HL-60 (cell line): Measurements from ENCODE around the gene TAS2R7.
"Not testable (repeated sequence)": the region's sequence is repeated elsewhere in the genome, so short reads cannot be mapped to it uniquely, and the experiment has no call there.

ENCODE experiments used
- DNase-seq, 2 experiments: peaks; one replicate each; pipeline ENCODE4 v3.0.0-alpha.2; 2010 to 2020; ENCODE audit warnings: low read depth in 1 of 2, low spot score in 1 of 2
- H3K27ac ChIP-seq: fragments of 250-450 bp; sonication (Bioruptor Pico); replicated peaks from 2 replicates; pipeline ENCODE4 v1.5.1; 2020; ENCODE audit warnings: mild to moderate bottlenecking, moderate library complexity
- H3K27me3 ChIP-seq: fragments of 250-450 bp; sonication (Bioruptor Pico); 2 replicates; pipeline ENCODE4 v1.5.1; 2021; ENCODE audit warnings: mild to moderate bottlenecking, moderate library complexity; ENCODE audit not compliant: insufficient read depth, poor library complexity, severe bottlenecking
- H3K4me3 ChIP-seq: replicated peaks from 2 replicates; pipeline ENCODE4 v1.5.1; 2011; ENCODE audit warnings: mild to moderate bottlenecking, control low read depth, low read length; ENCODE audit not compliant: insufficient read depth
- GABPA ChIP-seq: IDR thresholded peaks from 2 replicates; pipeline ENCODE4 v1.6.1; 2012; ENCODE audit warnings: low read depth
- POLR2AphosphoS5 ChIP-seq: IDR thresholded peaks from 2 replicates; pipeline ENCODE4 v1.6.1; 2012; ENCODE audit warnings: low read depth
- SPI1 ChIP-seq: IDR thresholded peaks from 2 replicates; pipeline ENCODE4 v1.6.1; 2012; ENCODE audit warnings: low read depth, mild to moderate bottlenecking, borderline replicate concordance
- TF ChIP-seq, protein P1 (sequence below): IDR thresholded peaks from 2 replicates; pipeline ENCODE4 v1.6.1; 2012; ENCODE audit warnings: low read depth; ENCODE audit not compliant: insufficient replicate concordance
- TF ChIP-seq, protein P2 (sequence below): IDR thresholded peaks from one replicate; pipeline ENCODE4 v1.5.1; 2011; ENCODE audit warnings: low read length, control low read depth, inconsistent platforms; ENCODE audit not compliant: insufficient read depth

Gene TAS2R7

DNA sequence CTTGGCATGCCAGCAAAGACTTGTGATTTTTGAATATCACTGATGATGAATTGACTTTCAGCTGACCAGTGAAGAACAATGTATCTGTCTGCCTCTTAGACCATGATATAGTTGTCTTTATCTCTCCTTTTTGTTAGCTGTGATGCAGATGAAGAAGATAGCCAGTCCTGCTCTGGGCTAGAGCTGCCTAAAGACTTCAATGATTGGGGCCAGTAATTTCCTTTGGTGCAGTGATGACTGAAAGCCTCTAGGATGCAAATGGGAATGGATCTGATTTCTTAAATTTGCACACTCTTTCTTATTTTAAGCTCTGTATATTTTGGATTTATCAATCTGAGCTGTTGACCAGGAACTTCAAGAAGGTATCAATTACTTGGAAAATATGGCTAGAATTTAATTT is 7.6 kb upstream of the TAS2R7 start, which contains the start of gene TAS2R9:
TAS2R9 (minus strand) TSS at position 101 of the 400 bp plus-strand sequence; CDS start at position 8, 93 bp downstream.
- Histone ChIP-seq H3K27ac (no peak within 1 kb of the TSS), H3K27me3 (no peaks in the 10 kb centered on the region), H3K4me3 (no peak within 1 kb of the TSS)
- DNase-seq: no peak
- no peak for TF ChIP-seq GABPA
- no peak for TF ChIP-seq POLR2AphosphoS5
- TF ChIP-seq, protein P1, sequence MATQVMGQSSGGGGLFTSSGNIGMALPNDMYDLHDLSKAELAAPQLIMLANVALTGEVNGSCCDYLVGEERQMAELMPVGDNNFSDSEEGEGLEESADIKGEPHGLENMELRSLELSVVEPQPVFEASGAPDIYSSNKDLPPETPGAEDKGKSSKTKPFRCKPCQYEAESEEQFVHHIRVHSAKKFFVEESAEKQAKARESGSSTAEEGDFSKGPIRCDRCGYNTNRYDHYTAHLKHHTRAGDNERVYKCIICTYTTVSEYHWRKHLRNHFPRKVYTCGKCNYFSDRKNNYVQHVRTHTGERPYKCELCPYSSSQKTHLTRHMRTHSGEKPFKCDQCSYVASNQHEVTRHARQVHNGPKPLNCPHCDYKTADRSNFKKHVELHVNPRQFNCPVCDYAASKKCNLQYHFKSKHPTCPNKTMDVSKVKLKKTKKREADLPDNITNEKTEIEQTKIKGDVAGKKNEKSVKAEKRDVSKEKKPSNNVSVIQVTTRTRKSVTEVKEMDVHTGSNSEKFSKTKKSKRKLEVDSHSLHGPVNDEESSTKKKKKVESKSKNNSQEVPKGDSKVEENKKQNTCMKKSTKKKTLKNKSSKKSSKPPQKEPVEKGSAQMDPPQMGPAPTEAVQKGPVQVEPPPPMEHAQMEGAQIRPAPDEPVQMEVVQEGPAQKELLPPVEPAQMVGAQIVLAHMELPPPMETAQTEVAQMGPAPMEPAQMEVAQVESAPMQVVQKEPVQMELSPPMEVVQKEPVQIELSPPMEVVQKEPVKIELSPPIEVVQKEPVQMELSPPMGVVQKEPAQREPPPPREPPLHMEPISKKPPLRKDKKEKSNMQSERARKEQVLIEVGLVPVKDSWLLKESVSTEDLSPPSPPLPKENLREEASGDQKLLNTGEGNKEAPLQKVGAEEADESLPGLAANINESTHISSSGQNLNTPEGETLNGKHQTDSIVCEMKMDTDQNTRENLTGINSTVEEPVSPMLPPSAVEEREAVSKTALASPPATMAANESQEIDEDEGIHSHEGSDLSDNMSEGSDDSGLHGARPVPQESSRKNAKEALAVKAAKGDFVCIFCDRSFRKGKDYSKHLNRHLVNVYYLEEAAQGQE: no peak
- TF ChIP-seq SPI1: no peak

DNA sequence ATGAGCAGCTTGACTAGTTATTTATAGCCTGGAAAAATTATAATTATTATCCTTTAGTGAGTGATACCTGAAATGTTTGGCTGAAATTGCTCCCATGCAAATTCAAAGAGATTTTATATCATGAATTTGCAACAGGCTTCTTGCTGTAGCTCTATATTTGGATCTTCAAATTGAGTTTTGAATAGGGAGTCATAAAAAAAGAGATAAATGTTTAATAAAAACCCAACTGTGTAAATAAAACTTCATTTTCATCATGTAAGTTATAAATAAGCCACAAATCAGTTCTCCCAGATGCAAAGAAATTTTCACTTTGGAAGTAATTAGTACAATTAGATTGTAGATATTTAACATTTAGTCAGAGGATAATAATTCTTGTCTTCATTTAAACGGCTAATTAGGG is 4.8 kb upstream of the TAS2R7 start, which contains the start of gene TAS2R8:
TAS2R8 (minus strand) TSS at position 101 of the 400 bp plus-strand sequence. CDS start 306 bp downstream, outside the sequence.
- H3K27ac ChIP-seq: no peak within 1 kb of the TSS
- no peaks in the 10 kb centered on the region for H3K27me3 ChIP-seq
- no peak for DNase-seq
- H3K4me3 ChIP-seq: no peak within 1 kb of the TSS
- TF ChIP-seq, protein P1: no peak
- no peak for TF ChIP-seq GABPA
- TF ChIP-seq SPI1: no peak
- no peak for TF ChIP-seq POLR2AphosphoS5
- TF ChIP-seq, protein P2, sequence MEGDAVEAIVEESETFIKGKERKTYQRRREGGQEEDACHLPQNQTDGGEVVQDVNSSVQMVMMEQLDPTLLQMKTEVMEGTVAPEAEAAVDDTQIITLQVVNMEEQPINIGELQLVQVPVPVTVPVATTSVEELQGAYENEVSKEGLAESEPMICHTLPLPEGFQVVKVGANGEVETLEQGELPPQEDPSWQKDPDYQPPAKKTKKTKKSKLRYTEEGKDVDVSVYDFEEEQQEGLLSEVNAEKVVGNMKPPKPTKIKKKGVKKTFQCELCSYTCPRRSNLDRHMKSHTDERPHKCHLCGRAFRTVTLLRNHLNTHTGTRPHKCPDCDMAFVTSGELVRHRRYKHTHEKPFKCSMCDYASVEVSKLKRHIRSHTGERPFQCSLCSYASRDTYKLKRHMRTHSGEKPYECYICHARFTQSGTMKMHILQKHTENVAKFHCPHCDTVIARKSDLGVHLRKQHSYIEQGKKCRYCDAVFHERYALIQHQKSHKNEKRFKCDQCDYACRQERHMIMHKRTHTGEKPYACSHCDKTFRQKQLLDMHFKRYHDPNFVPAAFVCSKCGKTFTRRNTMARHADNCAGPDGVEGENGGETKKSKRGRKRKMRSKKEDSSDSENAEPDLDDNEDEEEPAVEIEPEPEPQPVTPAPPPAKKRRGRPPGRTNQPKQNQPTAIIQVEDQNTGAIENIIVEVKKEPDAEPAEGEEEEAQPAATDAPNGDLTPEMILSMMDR: no peak

DNA sequence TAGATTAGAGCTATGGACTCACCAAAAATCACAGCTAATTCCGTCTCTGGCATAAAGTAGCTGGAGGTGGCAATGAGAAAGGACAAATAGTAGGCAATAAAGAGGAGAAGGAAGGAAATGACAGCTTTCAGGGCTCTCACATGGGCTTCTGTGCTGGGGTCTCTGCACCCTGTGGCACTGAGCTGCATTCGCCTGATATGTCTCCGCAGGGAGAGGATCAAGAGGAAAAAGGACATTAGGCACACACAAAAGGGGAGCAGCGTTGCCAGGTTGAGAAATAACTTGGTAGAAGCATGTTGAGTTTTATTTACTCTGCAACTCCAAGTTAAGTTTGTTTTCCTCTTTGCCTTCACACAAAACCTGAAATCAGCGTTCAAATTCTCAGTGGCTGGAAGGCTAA is 686 bp downstream of the TAS2R7 start:
- no peak overlapping the region for H3K27ac ChIP-seq

DNA sequence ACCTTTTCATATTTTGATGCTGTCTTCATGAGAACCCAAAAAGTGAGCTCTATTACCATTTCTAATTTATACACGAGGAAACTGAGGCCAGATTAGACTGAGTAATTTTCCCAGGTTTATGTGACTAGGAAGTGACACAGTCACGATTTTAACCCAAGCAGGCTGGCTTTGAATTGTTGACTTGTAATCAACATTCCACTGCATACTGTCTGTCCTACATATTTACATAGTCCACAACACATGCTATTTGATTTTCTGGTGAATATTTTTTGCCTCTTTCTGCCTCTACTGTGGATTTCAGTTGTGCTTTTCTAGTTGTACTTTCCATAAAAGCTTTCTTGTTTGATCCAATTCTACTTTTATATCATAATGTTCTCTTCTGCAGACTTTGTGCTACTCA is 8.2 kb downstream of the TAS2R7 start:
- TF ChIP-seq, protein P1: no peak
- TF ChIP-seq GABPA: no peak
- TF ChIP-seq, protein P2: no peak
- no peak overlapping the region for H3K4me3 ChIP-seq

More for the DNA sequence above, 686 bp downstream of the TAS2R7 start:
- no peak for DNase-seq
- no peak for TF ChIP-seq POLR2AphosphoS5
- Histone ChIP-seq H3K27me3 (peaks cover 3% of the 10 kb centered on the region), H3K4me3 (no peak overlapping the region)

DNA sequence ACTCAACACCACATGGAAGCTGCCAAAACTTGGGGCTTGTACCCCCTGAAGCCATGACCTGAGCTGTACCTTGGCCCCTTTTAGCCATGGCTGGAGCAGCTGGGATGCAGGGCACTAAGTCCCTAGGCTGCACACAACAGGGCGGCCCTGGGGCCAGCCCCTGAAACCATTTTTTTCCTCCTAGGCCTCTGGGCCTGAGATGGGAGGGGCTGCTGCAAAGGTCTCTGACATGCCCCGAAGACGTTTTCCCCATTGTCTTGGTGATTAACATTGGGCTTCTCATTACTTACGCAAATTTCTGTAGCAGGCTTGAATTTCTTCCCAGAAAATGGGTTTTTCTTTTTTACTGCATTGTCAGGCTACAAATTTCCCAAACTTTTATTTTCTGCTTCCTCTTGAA is 10.7 kb downstream of the TAS2R7 start:
- H3K4me3 ChIP-seq, DNase-seq, H3K27me3 ChIP-seq: not testable (repeated sequence)

More for the DNA sequence above, 8.2 kb downstream of the TAS2R7 start:
- Histone ChIP-seq H3K27ac (no peak overlapping the region), H3K27me3 (peaks cover 8% of the 10 kb centered on the region)
- no peak for DNase-seq

More for the DNA sequence above, 10.7 kb downstream of the TAS2R7 start:
- H3K27ac ChIP-seq: not testable (repeated sequence)
